HFF-Myc (cell line): Measurements from ENCODE around the gene PACRGL.
"Not testable (repeated sequence)": the region's sequence is repeated elsewhere in the genome, so short reads cannot be mapped to it uniquely, and the experiment has no call there.

ENCODE experiments used
- DNase-seq: peaks from one replicate; pipeline ENCODE4 v3.0.0-alpha.2; 2011; ENCODE audit warnings: low read depth; ENCODE audit errors: extremely low read depth
- H3K4me3 ChIP-seq: replicated peaks from 2 replicates; pipeline ENCODE4 v1.5.1; 2011; ENCODE audit warnings: low read depth, mild to moderate bottlenecking, control low read depth, low read length
- CTCF ChIP-seq: IDR thresholded peaks from 2 replicates; pipeline ENCODE4 v1.5.1; 2012; ENCODE audit warnings: mild to moderate bottlenecking, low read depth, low read length, control low read depth; ENCODE audit errors: missing control alignments

The PACRGL gene

GRCh38 chr4:20778896-20779295, 78.6 kb downstream of the PACRGL start:
- H3K4me3 ChIP-seq: no peak overlapping the region
- no peak for DNase-seq
- TF ChIP-seq CTCF: no peak

GRCh38 chr4:20783134-20783533, 82.9 kb downstream of the PACRGL start:
- not testable (repeated sequence) for H3K4me3 ChIP-seq, DNase-seq

- H3K4me3 ChIP-seq: no peak overlapping the region
- TF ChIP-seq CTCF: no peak
- no peak for DNase-seq
Measured at GRCh38 chr4:20787940-20788665, 87.8 kb downstream of the PACRGL start.
